Neural crest cell (in vitro differentiated cells): ENCODE data around the gene GLMP. TPM values are rescaled to one million over a fixed set of nuclear protein-coding genes. Genes with fewer than 3 reads are reported as not detected.

Source experiments
- DNase-seq: peaks from one replicate; pipeline ENCODE4 v3.0.0; 2021; ENCODE audit warnings: low read depth, mixed read lengths, low spot score
- H3K27ac Mint-ChIP-seq: one replicate; pipeline ENCODE4 v1.8.0; 2021; ENCODE audit warnings: mild to moderate bottlenecking, mixed read lengths; ENCODE audit not compliant: unreplicated experiment
- H3K27me3 Mint-ChIP-seq: 2 replicates; pipeline ENCODE4 v1.8.0; 2021; ENCODE audit warnings: low read depth, mild to moderate bottlenecking, mixed read lengths
- H3K36me3 Mint-ChIP-seq: 2 replicates; pipeline ENCODE4 v1.8.0; 2021; ENCODE audit warnings: low read depth, mild to moderate bottlenecking, mixed read lengths
- H3K4me1 Mint-ChIP-seq: 2 replicates; pipeline ENCODE4 v1.8.0; 2021; ENCODE audit warnings: mixed read lengths
- H3K4me3 Mint-ChIP-seq: one replicate; pipeline ENCODE4 v1.8.0; 2021; ENCODE audit warnings: mild to moderate bottlenecking, mixed read lengths
- H3K9me3 Mint-ChIP-seq: 2 replicates; pipeline ENCODE4 v1.8.0; 2021; ENCODE audit warnings: mixed read lengths
- total RNA-seq: library from RNA; stranded (reverse); gene quantifications from 2 replicates; pipeline ENCODE4 v1.2.1, GENCODE V29; 2021
- TF ChIP-seq, protein P1 (sequence below): fragments of 200-600 bp; sonication (generic); conservative IDR thresholded peaks from 2 replicates; pipeline ENCODE4 v1.5.0; 2021; ENCODE audit warnings: antibody characterized with exemption, mild to moderate bottlenecking

The GLMP gene
- total RNA-seq, 1 donor from 2014 or later: 34.2 TPM

DNA sequence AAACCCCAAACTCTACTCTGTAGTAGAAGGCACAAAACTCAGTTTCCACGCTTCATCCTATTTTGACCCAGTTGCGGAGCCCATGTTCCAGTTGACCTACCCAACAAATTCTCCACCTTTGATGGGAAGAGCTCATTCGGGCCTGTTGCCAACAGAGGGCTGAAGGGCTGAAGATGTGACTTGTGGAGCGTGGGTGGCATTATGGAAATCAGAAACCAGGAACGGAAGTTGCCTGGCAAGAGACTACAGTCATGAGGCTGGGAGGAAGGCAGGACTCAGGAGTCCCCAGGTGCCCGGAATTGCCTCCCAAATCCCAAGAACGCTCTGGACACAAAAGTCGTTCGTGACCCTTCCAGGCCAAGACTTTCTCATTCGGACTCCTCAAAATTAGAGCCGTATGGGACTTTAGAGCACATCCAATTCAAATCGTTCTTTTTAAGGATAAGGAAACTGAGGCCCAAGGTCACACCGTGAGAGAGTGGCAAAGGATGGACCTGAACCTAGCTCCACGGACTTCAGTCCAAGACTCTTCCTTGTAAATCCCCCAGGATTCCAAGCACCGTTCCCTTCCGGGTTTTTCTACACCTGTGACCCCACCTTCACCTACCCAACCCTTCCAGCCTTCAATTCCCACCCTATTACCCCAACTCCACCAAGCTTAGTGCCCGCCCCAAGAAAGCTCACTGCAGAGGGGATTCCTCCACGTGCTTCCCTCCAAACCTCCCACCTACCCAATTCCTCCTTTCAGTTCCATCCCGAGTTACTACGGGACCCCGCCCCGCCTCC is 13.6 kb downstream of the GLMP start:
- Mint-ChIP-seq H3K4me3 (peak overlapping the region; percentile 96), H3K27me3 (no peaks in the 10 kb centered on the region), H3K9me3 (no peaks in the 10 kb centered on the region), H3K27ac (peak overlapping the region; percentile 94), H3K4me1 (peaks cover 32% of the 10 kb centered on the region), H3K36me3 (peaks cover under 1% of the 10 kb centered on the region)
- DNase-seq: no peak
- TF ChIP-seq, protein P1, sequence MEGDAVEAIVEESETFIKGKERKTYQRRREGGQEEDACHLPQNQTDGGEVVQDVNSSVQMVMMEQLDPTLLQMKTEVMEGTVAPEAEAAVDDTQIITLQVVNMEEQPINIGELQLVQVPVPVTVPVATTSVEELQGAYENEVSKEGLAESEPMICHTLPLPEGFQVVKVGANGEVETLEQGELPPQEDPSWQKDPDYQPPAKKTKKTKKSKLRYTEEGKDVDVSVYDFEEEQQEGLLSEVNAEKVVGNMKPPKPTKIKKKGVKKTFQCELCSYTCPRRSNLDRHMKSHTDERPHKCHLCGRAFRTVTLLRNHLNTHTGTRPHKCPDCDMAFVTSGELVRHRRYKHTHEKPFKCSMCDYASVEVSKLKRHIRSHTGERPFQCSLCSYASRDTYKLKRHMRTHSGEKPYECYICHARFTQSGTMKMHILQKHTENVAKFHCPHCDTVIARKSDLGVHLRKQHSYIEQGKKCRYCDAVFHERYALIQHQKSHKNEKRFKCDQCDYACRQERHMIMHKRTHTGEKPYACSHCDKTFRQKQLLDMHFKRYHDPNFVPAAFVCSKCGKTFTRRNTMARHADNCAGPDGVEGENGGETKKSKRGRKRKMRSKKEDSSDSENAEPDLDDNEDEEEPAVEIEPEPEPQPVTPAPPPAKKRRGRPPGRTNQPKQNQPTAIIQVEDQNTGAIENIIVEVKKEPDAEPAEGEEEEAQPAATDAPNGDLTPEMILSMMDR: no peak

DNA sequence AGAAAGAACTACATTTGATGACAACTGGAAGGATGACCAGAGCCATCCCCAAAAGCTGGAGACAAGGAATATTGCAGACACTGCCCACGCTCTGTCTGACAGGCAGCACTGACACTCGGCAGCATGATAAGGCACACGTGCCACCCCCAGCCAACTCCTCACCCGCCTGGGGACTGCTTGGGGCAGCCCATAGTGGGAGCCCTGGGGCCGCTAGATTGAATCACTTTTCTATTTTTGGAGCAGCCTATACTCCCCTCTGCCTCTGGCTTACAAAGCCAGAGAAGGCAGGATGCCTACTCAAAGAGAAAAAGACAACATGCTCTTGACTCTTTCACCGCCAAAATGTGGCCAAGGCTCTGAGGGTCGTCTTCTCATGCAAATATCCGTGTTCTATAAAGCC is 14.2 kb downstream of the GLMP start:
- H3K9me3 Mint-ChIP-seq: no peaks in the 10 kb centered on the region
- peaks cover 2% of the 10 kb centered on the region for H3K36me3 Mint-ChIP-seq
- no peak for DNase-seq
- TF ChIP-seq, protein P1: no peak
- H3K27ac Mint-ChIP-seq: no peak overlapping the region
- peaks cover 32% of the 10 kb centered on the region for H3K4me1 Mint-ChIP-seq
- peak overlapping the region; percentile 96 for H3K4me3 Mint-ChIP-seq
- H3K27me3 Mint-ChIP-seq: no peaks in the 10 kb centered on the region

DNA sequence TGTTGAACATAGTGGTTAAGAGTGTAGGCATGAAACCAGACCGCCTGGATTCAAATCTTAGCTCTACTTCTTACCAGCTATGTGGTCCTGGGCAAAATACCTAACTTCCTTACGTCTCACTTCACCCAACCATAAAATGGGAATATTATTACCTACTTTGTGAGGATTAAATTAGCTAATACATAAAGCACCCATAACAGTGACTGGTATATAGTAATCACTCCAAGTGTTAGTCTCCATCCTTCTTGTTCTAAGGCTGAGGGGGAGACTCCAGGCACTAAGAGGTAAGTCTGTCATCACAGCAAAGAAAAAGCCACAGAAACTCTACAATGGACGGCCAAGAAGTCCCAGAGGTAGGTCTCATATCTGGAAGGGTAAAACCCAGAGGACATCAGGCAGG is 15.6 kb downstream of the GLMP start:
- Mint-ChIP-seq H3K4me3 (peak overlapping the region; percentile 80), H3K27me3 (no peaks in the 10 kb centered on the region), H3K36me3 (peaks cover 2% of the 10 kb centered on the region), H3K4me1 (peaks cover 32% of the 10 kb centered on the region), H3K27ac (no peak overlapping the region), H3K9me3 (no peaks in the 10 kb centered on the region)
- no peak for DNase-seq
- TF ChIP-seq, protein P1: no peak

DNA sequence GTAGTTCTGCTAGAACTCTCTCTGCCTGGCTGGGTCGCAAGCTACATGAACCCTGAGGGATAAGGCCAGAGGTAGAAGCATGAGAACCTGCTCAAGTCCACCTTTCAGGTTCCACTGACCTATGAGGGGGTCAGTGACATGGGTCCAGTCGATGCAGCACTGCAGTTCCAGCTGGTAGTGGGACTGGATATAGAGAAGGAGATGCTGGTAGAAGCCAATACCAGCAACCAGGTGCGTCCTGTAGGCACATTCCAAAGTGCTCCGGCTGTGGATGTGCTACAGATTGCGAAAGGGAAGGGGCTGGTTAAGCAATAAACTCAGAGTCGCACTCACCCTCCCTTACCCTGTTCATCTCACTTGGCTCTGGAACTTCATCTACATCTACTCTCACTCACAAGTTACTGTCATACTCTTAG is 18.5 kb downstream of the GLMP start:
- DNase-seq: no peak
- no peak overlapping the region for H3K27ac Mint-ChIP-seq
- TF ChIP-seq, protein P1: no peak
- peaks cover 18% of the 10 kb centered on the region for H3K4me1 Mint-ChIP-seq
- no peaks in the 10 kb centered on the region for H3K9me3 Mint-ChIP-seq
- H3K4me3 Mint-ChIP-seq: no peak overlapping the region
- H3K36me3 Mint-ChIP-seq: peaks cover 7% of the 10 kb centered on the region
- H3K27me3 Mint-ChIP-seq: no peaks in the 10 kb centered on the region

DNA sequence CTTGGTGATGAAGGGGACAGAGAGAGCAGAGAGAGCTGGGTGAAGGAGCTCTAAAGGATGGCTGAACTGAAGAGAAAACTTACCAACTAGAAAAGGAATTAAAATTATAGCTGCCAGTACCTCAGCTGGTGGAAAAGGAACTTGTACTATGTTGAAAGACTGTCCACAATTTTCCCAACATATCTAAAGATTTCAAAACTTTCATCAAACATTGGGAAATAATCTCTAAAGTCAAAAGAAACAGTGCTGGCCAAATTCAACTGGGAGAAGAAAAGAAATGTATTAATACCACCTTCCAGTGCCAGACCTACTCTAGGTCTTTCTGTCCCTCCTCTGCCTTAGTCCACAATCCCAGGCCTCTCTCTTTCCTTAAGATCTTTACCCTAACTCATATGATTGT is 18.9 kb downstream of the GLMP start:
- Mint-ChIP-seq H3K9me3 (no peaks in the 10 kb centered on the region), H3K27me3 (no peaks in the 10 kb centered on the region), H3K4me3 (no peak overlapping the region), H3K4me1 (peaks cover 15% of the 10 kb centered on the region), H3K27ac (no peak overlapping the region), H3K36me3 (peaks cover 7% of the 10 kb centered on the region)
- no peak for DNase-seq
- TF ChIP-seq, protein P1: no peak
